HL-60/S4 (cell line): ENCODE data around the gene WNT2.
"Not testable (repeated sequence)": the region's sequence is repeated elsewhere in the genome, so short reads cannot be mapped to it uniquely, and the experiment has no call there.

Experiments
- in situ Hi-C: fragments of 300-500 bp; cut with MboI; formaldehyde crosslinking; loops from 2 replicates; pipeline ENCODE4 v1.14.3; 2022; ENCODE audit warnings: low sequenced_read_pairs

WNT2 gene

DNA sequence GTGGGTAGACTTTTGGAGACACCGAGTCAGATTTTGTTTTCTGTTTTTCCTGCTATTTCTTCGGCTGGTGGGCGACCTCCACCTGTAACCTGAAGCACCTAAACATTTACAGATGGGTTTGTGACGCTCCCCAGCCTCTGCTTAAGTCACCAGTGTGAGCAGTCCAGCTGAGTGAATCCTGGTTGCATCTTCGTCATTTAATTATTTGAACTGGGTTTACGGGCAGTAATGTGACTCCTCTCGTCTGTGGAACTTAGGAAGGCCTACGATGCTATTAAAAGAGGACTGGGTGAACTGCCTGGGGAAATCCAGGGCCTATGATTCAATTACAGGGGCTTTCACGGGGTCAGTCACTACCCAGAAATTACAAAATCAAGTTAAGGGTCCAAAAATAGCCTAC lies 52.5 kb downstream of the WNT2 start:
- in situ Hi-C loops: no loop called here

DNA sequence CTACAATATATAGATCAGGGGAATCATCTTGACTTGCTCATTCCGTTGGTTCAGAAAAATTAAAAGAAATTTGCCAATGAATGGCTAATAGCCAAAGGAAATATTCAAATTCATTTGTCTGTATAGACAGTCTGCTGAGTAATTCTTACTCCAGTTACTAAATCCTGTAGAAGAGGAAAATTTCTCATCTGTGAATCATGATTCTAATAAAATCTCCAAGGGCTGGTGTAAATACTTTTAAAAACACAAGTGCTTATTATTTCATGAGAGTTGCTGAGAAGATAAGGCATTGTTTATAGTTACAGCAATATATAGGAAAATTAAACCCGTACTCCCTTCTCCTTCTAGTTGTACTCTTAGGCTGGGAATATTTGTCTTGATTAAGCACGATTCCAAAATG lies 53.0 kb downstream of the WNT2 start:
- in situ Hi-C loops: no loop called here

DNA sequence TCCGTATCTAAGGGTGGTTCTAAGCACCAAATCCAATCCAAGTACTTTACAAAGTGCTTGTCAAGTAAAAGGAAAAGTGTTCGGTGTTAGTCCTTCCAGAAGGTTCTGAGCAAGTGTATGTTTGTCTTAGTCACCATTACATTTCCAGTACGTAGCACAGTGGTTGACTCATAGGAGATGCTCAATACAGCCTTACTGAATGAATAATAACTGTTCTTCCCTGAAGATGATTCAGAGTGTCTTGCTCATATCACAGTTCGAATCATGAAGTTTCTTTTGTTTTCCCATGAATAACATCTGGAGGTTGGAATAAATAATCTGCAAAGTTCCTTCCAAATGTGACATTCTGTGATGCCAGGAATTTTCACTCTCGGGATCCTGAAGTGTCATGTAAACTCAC lies 53.4 kb downstream of the WNT2 start:
- in situ Hi-C loops: no loop called here

DNA sequence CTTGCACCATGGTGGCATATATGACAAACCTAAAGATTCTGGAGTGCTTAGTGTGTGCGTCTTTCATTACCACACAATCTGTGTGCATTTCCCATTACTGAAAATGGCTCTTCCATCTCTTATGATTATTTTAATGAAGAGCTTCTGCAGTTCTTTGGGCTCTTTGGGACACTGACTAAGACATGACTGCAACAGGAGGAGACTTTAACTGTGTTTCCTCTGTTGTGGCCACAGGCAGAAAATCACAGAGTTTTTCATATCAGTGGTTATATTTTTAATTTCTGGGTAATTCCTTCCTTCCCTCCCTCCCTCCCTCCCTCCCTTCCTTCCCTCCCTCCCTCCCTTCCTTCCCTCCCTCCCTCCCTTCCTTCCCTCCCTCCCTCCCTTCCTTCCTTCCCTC lies 58.1 kb downstream of the WNT2 start:
- in situ Hi-C loops: no loop called here

DNA sequence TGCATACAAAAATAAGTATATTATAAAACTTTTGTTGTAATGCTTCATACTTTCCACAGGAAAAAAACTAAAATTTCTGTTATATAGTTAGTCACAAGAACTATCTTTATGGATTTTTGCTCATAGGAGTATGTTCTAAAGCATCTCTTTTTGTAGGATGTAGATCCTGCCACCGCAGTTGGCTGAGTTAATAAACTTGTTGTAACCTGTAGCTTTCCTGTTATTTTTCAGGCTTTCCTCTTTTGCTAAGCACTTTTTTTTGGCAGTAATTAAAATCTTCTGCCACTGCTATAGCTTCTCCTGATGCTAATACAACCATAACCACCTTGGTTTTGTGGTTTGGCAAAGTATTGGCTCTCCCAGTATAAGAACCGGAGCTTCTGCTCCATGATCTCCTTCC lies 60.3 kb downstream of the WNT2 start:
- in situ Hi-C loops: no loop called here

DNA sequence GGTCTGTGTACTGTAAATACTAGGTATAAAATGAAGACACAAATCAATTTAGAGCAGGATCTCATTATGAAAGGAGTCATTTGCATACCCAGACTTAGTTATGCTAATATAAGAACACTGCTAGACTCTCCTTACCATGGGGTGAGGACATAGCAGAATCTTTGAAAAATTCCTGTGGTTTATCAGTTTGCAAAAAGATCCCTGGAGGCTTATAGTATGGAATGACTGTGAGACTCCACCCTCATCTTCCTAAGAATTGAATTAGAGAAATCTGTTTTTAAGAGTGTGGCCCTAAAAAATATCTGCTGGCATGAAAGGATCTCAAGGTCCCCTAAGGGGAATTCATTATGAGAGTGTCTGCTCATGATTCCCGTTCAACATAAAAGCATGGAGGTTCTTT lies 63.2 kb downstream of the WNT2 start:
- in situ Hi-C loops: no loop called here

DNA sequence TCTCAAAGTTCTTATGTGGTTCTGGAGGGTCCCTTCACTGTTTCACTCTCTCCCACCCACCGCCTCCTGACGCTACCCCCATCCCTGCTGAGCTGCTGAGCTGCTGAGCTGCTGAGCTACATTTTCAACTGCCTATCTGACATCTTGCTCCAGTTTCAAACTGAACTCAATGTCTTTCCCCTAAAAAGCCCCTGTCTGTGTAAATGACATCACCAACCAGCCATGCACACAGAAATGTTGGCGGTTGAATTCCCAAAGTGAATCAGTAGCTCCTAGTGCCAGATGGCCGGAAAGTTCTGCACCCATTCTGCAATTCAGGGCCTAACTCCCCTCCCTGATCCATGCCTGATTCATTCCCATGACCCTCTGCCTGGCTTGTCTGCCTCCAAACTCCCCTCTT lies 71.2 kb downstream of the WNT2 start:
- in situ Hi-C loops: no loop called here

DNA sequence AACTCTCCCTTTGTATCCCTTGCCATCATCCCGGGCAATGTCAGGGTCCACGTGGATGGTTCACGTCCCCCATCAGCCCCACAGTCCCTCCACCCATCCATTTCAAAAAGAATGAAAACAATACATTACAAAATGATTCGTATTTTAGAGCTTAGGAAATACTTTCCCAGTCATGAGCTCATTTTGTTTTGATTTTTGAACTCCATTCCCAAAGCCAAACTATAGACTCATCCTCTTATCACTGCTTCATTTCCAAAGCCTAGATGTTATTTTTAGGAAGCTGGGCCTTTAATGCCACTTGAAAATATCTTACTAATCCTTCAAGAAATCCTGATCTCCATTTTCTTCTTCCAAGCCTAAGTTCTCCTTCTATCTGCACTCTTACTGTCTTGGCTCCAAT lies 72.1 kb downstream of the WNT2 start:
- in situ Hi-C loops: no loop called here

DNA sequence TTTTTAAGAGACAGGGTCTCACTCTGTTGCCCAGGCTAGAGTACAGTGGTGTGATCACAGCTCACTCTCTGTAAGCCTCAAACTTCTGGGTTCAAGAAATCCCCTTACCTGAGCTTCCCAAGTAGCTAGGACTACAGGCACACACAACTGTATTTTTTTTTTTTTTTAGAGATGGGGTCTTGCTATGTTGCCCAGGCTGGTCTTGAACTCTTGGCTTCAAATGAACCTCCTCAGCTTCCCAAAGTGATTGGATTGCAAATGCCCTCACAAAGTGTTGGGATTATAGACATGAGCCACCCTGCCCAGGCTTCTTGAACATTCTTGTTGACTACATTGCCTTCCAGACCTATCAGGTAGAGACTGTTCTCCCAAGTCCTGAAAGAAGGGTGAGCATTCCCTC lies 72.6 kb downstream of the WNT2 start:
- in situ Hi-C loops: no loop called here

DNA sequence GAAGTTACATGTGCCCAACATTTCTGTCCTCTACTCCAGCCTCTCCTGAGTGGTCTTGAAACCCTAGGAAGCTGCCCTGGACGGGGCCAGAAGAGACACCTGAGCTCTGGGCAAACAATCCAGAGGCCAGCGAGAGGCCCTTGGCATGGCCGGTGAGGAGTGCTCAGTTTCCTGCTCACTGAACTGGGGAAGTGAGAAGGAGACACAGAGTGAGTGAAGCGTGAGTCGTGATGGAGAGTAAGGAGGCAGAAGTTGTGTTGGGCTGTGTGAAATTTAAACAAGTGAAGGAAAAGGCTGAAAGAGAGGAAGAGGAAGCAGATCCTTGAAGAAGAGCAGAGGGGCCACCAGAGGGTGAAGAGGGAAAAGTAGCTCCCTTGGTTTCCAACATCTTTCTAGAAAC lies 73.2 kb downstream of the WNT2 start:
- in situ Hi-C loops: no loop called here

DNA sequence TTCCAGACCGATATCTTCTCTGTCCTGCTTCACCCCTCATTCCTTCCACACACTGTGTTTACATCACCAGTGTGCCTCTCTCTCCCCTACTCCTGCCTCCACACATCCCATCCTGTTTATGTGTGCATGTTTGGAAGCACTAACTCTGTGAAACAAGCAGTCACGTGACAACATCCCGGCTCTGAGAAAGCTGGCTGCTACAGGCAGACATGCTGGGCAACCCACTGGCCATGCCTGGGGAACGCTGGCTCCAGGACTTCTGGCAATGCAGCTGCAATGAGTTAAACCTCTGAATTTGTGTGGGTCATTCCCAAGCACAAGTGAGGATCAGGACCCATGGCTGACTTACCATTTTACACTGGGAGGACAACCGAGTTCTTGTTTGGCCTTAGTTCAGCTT lies 74.0 kb downstream of the WNT2 start:
- in situ Hi-C loops: no loop called here

DNA sequence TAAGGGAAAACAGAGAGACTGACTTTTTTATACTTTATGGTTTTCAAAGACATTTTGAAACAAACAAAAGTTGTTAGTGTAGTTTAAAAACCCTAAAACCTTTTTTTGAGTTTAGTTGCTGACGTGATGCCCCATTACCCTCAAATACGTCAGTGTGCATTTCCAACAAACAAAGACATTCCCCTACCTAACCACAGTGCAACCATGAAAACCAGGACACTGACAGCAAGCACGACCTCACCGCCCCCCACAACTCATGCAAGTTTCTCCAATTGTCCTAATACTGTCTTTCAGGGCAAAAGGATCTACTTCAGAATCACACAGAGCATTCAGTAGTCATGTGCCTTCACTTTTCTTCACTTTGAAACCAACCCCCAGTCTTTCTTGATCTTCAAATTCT lies 75.0 kb downstream of the WNT2 start:
- in situ Hi-C loops: no loop called here

DNA sequence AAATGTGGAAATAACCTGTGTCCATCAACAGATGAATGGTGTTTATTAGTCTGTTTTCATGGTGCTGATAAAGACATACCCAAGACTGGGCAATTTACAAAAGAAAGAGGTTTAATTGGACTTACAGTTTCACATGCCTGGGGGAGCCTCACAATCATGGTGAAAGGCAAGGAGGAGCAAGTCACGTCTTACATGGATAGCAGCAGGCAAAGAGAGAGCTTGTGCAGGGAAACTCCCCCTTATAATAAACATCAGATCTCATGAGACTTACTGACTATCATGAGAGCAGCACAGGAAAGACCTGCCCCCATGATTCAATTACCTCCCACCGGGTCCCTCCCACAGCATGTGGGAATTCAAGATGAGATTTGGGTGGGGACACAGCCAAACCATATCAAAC lies 77.2 kb downstream of the WNT2 start:
- in situ Hi-C loops: not testable (repeated sequence)

DNA sequence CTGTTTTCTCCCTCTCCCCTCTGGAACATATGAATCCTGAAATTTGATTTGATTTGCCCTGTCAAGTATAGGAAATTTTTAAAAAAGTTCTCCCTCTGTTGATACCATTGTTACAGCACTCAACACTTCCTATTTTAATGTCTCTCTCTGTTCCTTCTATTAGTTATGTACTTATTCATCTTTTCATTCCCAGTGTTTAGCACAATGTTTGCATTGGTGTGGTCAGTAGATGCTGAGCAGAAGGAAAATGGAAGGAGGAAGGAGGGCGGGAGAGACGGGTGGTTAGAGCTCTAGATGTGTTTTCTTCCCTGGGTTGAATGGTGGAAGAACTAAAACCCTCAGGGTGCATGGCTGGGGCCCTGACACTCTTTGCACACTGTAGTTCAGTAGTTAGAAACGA lies 79.5 kb downstream of the WNT2 start:
- in situ Hi-C loops: no loop called here

DNA sequence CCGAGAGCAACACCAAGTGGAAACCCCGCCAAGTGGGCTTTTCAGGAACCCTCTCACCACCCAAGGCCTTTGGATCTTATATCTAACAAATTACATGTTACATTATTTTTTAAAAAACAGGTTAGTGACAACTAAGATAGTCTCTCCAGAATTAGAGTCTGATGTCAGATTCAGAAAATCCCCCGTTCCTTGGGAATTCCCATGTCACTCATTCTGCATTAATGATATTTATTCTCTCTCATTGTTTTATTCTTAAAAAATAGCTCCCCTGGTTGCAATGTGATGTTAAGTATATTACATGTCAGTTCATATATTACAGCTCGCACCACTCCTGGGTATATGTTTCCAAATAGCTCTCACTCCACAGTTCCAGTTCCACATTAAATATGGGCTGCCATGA lies 81.8 kb downstream of the WNT2 start:
- in situ Hi-C loops: no loop called here

DNA sequence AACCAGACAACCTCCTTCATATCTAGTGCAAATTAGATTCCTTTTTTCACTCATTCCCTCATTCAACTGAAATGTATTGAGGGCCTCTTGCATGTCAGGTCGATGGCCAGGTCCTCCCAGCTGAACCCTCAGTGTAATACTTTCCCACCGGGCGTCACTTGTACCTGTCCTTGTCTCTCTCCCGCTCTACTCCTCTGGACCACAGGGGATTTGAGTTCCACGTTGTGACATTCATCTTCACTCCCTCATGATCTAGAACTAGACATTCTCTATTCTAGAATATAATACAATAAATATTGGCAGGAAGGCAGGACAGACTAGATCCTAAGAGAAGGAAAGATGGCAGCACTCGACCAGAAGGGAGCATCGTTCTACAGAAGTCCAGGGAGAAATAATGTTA lies 83.9 kb downstream of the WNT2 start:
- in situ Hi-C loops: no loop called here

DNA sequence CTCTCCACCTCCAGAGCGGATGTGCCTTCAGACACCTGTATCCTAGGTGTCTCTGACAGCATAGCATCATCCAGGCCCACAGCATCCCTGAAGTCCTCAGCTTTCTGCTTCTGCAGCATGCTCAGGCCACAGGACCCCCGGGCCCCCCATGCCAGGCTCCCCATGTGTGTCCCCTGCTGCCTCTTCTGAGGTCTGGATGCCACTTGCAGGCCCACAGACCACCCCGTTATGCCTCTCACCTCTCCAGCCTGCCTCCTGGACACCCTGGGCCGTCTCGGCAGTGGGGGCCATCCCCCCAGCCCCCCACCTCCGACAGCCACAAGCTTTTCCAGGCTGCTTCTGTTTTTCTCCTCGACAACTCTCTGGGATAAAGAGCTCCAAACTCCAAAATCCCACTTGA lies 84.4 kb downstream of the WNT2 start:
- in situ Hi-C loops: no loop called here

DNA sequence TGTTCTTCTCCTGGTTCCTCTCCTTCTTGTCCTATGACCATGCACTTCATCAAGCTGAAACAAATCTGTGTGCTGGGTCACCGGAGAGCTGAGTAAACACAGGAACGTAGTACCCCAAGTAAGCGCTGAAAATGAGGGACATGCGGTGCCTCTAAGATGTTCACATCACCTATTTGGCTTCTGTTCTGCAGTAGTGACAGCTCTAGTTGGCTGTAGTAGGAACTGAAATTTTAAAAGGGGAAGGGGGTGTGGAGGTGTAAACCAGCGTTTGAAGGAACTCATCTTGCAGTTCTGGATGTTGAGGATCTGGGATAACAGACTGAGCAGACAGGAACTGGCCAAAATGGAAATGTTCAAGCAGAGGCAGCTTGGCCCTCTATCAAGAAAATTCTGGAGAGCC lies 85.2 kb downstream of the WNT2 start:
- in situ Hi-C loops: no loop called here

DNA sequence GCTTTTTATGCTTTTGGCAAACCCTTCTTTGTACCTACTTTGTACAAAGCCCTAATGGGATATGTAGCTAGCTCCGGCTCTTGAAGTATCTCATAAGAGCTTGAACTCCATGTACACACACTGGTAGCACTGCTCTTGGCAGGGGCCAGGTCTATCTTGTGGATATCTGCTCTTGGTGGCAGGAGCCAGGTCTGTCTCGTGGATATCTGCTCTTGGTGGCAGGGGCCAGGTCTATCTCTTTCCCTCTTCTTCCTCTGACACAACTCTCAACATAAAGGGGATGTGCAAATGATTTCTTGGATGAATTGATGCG lies 91.9 kb downstream of the WNT2 start:
- in situ Hi-C loops: no loop called here

DNA sequence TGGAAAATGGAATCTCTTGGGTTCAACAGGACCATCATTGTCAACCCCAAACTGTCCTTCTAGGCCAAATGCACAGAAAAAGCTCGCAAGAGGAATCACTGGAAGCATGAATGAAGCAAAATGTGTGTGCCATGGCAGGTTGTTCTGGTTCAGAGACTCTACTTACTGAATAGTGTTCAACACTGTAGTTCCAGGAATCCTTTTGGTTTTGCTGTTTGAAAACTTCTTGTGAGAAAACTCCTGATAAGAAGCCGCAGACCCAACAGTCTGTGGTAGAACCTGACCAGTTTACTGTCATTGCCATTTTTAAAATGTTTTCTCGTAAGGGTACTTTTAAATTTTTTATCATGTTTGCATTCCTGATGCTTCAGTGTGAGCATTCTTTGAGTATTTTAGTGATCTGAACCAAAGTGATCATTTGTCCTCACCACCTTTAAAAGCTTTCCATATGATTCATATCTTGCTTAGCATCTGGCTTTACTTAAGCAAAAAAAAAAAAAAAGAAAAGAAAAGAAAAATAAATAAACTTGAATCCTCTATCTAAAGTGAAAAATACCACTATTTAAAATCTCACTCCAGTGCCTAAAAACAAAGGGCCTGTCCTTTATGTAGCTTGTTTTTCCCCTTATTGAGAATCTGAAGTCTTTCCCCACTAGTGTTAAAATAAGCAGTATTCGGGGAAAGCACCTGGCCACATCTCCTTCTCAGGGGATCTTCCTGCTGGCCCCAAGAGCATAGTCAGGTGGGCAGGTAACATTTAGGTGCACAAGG lies 92.4 kb downstream of the WNT2 start:
- in situ Hi-C loops: no loop called here

DNA sequence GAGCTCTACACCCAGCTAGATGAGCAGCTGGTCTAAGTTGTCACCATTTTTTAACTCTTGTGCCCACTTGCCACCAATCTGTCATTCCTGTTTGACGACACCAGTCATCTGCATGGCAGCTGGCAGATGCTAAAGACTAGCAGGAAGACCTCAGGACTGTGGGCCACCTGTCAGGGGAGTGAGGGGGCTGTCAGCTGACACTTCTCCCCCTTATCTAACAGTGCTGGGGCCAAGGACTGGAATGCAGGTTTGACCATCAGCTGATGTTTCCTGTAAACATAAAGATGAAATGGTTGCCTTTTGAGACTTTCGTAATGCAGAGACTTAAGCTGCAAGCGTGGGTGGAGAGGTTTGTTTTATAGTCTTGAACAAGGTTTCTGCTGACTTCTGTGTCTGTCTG lies 93.5 kb downstream of the WNT2 start:
- in situ Hi-C loops: no loop called here

DNA sequence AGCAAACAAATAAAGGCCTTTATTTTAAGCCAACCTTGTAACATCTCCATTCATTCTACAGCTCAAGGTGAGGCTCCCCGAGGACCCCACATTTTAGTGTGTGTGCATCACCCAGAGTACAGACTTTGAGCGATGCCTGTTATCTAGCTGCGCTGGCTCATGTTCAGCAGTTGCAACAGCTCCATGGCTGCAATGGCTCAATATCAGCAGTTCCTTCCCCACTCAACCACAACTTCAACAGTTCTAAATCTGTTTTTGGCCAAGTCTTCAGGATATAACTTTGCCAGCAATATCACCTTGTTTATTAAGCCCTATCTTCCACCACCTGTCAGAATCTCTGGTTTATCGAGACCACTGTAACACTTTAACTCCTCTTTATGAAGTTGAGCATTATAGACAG lies 95.8 kb downstream of the WNT2 start:
- in situ Hi-C loops: no loop called here

DNA sequence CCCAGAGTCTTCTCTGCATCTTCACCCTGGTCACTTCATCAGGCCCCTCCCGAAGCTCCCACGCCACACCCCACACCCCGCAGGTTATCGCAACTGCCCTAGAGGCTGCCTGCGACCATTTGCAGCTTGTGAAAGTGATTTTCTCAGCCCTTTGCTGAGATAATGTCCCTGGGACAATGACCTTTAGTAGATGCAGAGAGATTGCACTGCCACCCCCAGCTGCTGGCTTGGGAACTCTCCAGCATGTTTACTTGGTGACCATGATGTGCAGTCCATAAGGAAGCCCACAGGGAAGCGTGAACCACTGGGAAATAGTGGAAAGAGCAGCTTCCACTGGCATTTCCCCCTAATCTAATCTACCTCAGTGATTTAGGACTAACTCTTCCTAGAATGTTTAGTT lies 97.3 kb downstream of the WNT2 start:
- in situ Hi-C loops: no loop called here
